GM12891 (cell line): ENCODE measurements around the gene CHMP4B.

Experiments used
- POLR2A ChIP-seq: IDR thresholded peaks from 2 replicates; pipeline ENCODE4 v1.6.1; 2011; ENCODE audit warnings: low read depth, low read length, control low read depth
- POLR2AphosphoS5 ChIP-seq: IDR thresholded peaks from 2 replicates; pipeline ENCODE4 v1.6.1; 2011; ENCODE audit warnings: low read depth, low read length, control low read depth
- POU2F2 ChIP-seq: IDR thresholded peaks from 2 replicates; pipeline ENCODE4 v1.6.1; 2011; ENCODE audit warnings: low read depth, mild to moderate bottlenecking, control low read depth, low read length, moderate library complexity
- TAF1 ChIP-seq: IDR thresholded peaks from 2 replicates; pipeline ENCODE4 v1.6.1; 2011; ENCODE audit warnings: low read depth, low read length, control low read depth

- TF ChIP-seq POLR2AphosphoS5, result no peak
- TF ChIP-seq POLR2A, result no peak
- no peak for TF ChIP-seq POU2F2
- no peak for TF ChIP-seq TAF1
These were observed 50.3 kb downstream of the CHMP4B start for GRCh38 chr20:33861458-33861857.
